GM12878 (cell line): ENCODE results near the gene IQGAP3. TPM values are rescaled to one million over a fixed set of nuclear protein-coding genes. Genes with fewer than 3 reads are reported as not detected.

Experiments used
- BCLAF1 ChIP-seq: fragments of 450-650 bp; IDR thresholded peaks from 2 replicates; pipeline ENCODE4 v1.6.1; 2017; ENCODE audit warnings: antibody characterized with exemption, mild to moderate bottlenecking, moderate library complexity
- CREB1 ChIP-seq: IDR thresholded peaks from 2 replicates; pipeline ENCODE4 v1.6.1; 2012; ENCODE audit warnings: low read depth, mild to moderate bottlenecking, inconsistent platforms
- GATAD2B ChIP-seq: fragments of 450-650 bp; conservative IDR thresholded peaks from 2 replicates; pipeline ENCODE4 v1.6.1; 2017; ENCODE audit warnings: low read depth, mild to moderate bottlenecking, moderate library complexity
- IKZF1 ChIP-seq: fragments of 450-650 bp; conservative IDR thresholded peaks from 2 replicates; pipeline ENCODE4 v1.6.1; 2017; ENCODE audit warnings: antibody characterized with exemption, mild to moderate bottlenecking
- MXI1 ChIP-seq: fragments of 150-350 bp; IDR thresholded peaks from 2 replicates; pipeline ENCODE4 v1.6.1; 2011; ENCODE audit warnings: low read depth, mild to moderate bottlenecking, inconsistent platforms, low read length, improper control_type of control experiment
- MYB ChIP-seq: fragments of 150-350 bp; IDR thresholded peaks from 2 replicates; pipeline ENCODE4 v1.6.1; 2014; ENCODE audit warnings: mild to moderate bottlenecking, low read depth, low read length, borderline replicate concordance
- PBX3 ChIP-seq: IDR thresholded peaks from 2 replicates; pipeline ENCODE4 v1.6.1; 2011; ENCODE audit warnings: mild to moderate bottlenecking, low read depth, low read length, moderate library complexity; ENCODE audit not compliant: insufficient replicate concordance
- RAD21 ChIP-seq: IDR thresholded peaks from 2 replicates; pipeline ENCODE4 v1.6.1; 2011; ENCODE audit warnings: mild to moderate bottlenecking, low read depth, low read length, moderate library complexity; ENCODE audit not compliant: insufficient read depth
- REST ChIP-seq: IDR thresholded peaks from 2 replicates; pipeline ENCODE4 v1.6.1; 2012; ENCODE audit warnings: mild to moderate bottlenecking, low read depth, low read length
- RFX5 ChIP-seq: IDR thresholded peaks from 2 replicates; pipeline ENCODE4 v1.6.1; 2011; ENCODE audit warnings: low read depth, low read length, improper control_type of control experiment
- STAT1 ChIP-seq: fragments of 450-650 bp; conservative IDR thresholded peaks from 2 replicates; pipeline ENCODE4 v1.6.1; 2014; ENCODE audit warnings: antibody characterized with exemption, mild to moderate bottlenecking
- ZBED1 ChIP-seq: IDR thresholded peaks from 2 replicates; pipeline ENCODE4 v1.6.1; 2016; ENCODE audit warnings: borderline replicate concordance
- ZBTB33 ChIP-seq: fragments of 450-650 bp; IDR thresholded peaks from 2 replicates; pipeline ENCODE4 v1.6.1; 2017; ENCODE audit warnings: mild to moderate bottlenecking
- ZNF217 ChIP-seq: fragments of 450-650 bp; IDR thresholded peaks from 2 replicates; pipeline ENCODE4 v1.6.1; 2017; ENCODE audit warnings: antibody characterized with exemption, mild to moderate bottlenecking
- ZNF592 ChIP-seq: fragments of 450-650 bp; IDR thresholded peaks from 2 replicates; pipeline ENCODE4 v1.6.1; 2017; ENCODE audit warnings: mild to moderate bottlenecking, moderate library complexity
- polyA plus RNA-seq, 11 experiments: library from polyadenylated mRNA; depleted of rRNA in 4 of 11; unstranded in 6 of 11; stranded (reverse) in 5 of 11; fragments of >200 nt; fragmentation: Nextera tagmentation in 4 of 11; fragmentation: Illumina TruSeq in 1 of 11; extraction: Ambion mirVana in 4 of 11; extraction: Trizol in 1 of 11; gene quantifications; 1 replicate in 1 of 11; 2 replicates in 10 of 11; pipeline versions ENCODE4 v1.2.1 to v1.2.3, GENCODE V29; 2011 to 2016; ENCODE audit warnings: inconsistent platforms in 2 of 11, missing spikeins in 2 of 11, low read depth in 1 of 11
- total RNA-seq, 4 experiments: library from RNA; depleted of rRNA in 3 of 4; stranded (reverse); fragments of >200 nt in 3 of 4; fragmentation: Illumina TruSeq in 1 of 4; extraction: Trizol in 1 of 4; gene quantifications; 2 replicates each; pipeline versions ENCODE4 v1.2.1 to v1.2.3, GENCODE V29; 2013 to 2021

IQGAP3 gene
- total and polyA plus RNA-seq, 10 of the 15 experiments (the other 5 are each of a cell fraction or from before 2014, with no cell fraction given), result 1.1 to 10.7 (median 7.9) TPM

GRCh38 chr1:156571919-156572662 lies at the start of gene IQGAP3 (continued):
- TF ChIP-seq MXI1 (peak; percentile 78; the same call in 1 of the 2 replicates), PBX3 (no peak), ZBED1 (no peak), GATAD2B (no peak), RFX5 (no peak), STAT1 (no peak), ZBTB33 (no peak), IKZF1 (peak; percentile 73), MYB (no peak), ZNF217 (no peak), CREB1 (peak; percentile 90), RAD21 (no peak), REST (no peak), ZNF592 (no peak), BCLAF1 (no peak)
